Fibroblast of skin of abdomen (primary cell): ENCODE data around the gene AAK1. TPM values are rescaled to one million over a fixed set of nuclear protein-coding genes. Genes with fewer than 3 reads are reported as not detected.
"Not testable (repeated sequence)": the region's sequence is repeated elsewhere in the genome, so short reads cannot be mapped to it uniquely, and the experiment has no call there.

Experiments used
- DNase-seq: peaks from one replicate; pipeline ENCODE4 v3.0.0-alpha.2; 2013
- polyA plus RNA-seq, 2 experiments: library from polyadenylated mRNA; unstranded; fragments of 120-200 nt; gene quantifications; one replicate each; pipeline ENCODE4 v1.2.1, GENCODE V29; 2013; ENCODE audit not compliant: insufficient read length in 2 of 2

AAK1 gene
- 38.1 TPM for polyA plus RNA-seq (2013, experiment 1 of 2; ENCODE audit: insufficient read length)
- polyA plus RNA-seq (2013, experiment 2 of 2; ENCODE audit: insufficient read length): 35.3 TPM

DNA sequence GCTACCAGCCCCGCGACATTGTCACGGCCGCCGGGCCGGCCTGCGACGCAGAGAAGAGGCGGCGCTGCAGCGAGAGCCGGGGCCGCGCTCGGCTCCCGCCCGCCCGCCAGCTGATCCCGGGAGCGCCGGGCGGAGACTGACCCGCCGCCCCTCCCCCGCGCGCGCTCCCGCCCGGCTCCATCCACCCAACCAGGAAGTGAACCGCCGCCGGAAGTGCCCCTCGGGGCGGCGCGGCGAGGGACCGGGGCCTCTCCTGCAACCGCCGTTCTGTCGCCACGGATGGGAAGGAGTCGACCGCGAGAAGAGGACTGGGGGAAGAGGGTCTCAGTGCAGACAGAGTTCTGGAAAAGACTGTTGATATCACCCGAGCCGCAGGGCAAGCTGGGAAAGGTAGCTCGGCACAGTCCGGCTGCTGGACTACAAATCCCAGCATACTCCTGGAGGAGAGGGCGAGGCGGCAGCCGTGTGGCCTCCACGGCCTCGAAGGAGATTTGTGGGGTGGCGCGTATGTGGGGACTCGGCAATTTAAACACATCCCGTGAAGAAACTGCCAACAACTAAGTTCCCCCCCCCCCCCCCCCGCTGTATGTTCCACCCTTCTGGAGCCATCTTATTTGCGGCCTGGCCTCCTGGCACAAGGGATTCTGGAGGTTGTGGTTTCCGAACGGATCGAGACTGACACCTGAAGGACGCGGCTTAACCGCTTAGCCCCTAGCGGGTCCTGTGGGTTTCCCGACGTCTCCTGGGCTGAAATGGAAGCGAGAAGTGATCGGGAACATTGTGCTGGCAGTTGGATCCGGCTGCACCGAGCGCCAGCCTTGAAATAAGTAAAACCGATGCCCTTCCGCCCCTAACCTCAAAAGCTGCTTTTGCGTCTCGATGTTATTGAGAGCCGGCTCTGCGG, at the start of gene AAK1:
Gene AAK1 (minus strand): TSS at position 138 of the 904 bp plus-strand sequence. CDS start 699 bp downstream, outside the sequence.
- DNase-seq: peak; percentile 89

DNA sequence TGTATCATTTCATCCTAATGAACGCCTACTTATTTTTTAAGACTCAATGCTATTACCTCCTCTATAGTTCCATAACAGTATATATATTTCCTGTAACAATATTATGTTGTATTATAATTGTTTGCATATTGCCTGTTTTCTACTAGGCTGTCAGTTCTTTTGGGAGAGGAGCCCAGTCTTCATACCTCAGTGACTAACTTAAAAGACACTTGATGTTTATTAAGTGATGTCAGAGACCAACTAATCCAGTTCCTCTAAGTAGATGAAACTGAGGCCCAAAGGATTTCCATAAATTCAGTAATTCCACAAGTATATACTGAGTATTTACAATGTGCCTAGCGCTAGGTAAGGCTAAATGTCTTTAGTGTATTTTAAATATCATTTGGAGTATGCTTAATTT, 48.9 kb upstream of the AAK1 start:
- DNase-seq: peak; percentile 76

DNA sequence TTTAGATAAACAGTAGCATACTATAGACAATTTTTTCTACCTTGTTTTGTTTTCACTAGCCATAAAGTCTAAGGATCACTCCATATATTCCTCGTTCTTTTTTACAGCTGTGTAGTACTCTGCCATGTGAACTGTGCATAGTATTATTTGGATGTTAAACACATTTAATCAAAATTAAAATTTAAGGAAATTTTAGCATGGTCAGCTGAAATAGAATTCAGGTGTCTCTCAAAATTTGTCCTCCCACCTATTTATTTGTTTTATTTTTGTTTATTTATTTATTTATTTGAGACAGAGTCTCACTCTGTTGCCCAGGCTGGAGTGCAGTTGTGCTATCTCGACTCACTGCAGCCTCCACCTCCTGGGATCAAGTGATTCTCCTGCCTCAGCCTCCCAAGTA, 46.4 kb upstream of the AAK1 start:
- DNase-seq: no peak

DNA sequence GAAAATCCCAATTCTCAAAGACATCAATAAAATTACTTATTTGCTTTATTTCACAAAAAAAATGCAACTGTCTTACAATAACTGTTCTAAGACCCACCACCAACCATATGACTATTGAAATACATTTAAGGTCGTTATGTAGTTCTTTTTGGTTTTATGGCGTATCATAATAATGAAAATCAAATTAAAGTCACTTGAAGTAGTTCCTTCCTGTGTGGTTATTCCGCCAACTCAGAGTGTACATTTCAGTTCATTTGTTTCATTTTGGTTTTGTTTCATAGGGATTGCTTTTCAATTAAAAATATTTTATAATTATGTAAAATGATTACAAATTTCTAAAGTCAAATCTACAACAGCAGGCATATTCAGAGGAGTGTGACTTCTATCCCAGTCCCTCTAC, 45.9 kb upstream of the AAK1 start:
- DNase-seq: no peak

DNA sequence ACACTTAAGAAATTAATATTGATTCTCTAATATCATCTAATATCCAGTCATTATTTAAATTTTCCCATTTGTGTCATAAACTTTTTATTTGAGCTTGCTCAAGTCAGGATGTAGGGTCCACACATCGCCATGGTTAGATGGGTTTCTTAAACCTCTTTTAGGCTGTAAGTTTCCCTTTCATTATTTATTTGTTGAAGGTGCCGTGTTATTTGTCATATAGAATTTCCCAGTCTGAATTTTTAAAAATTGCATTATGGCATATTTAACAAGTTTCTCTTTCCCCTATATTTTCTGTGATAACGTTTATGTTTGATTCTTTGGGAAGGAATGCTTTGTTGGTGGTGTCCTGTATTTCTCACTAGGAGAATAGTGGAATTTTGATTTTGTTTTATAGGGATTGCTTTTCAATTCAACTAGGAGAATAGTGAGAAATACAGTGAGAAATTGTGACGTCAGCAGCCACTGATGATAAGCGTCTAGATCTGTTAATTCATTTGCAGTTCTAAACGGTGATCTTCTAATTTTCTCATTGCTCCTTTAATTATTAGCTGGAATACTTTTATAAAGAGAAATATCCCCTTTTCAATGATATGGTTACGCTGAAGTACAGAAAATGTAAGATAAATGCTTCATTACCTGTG, 44.6 kb upstream of the AAK1 start:
- DNase-seq: no peak

DNA sequence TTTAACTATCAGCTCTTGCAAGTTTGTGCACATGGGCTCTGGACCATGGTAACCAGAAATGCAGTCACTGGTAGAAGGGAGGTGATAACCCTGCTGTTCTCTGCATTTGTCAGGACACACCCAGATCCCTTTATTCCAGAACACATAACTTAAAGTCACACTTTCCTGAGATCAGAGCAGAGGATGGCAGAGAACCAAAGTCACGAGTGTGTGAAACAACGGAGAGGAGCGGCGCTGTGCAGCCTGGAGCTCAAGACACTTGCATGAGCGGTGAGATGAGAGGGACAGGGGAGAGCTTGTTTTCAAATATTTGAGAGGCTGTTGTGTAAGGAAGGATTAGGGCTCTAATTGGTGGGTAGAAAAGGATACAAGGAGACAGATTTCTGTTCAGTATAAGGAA, 43.3 kb upstream of the AAK1 start:
- no peak for DNase-seq

DNA sequence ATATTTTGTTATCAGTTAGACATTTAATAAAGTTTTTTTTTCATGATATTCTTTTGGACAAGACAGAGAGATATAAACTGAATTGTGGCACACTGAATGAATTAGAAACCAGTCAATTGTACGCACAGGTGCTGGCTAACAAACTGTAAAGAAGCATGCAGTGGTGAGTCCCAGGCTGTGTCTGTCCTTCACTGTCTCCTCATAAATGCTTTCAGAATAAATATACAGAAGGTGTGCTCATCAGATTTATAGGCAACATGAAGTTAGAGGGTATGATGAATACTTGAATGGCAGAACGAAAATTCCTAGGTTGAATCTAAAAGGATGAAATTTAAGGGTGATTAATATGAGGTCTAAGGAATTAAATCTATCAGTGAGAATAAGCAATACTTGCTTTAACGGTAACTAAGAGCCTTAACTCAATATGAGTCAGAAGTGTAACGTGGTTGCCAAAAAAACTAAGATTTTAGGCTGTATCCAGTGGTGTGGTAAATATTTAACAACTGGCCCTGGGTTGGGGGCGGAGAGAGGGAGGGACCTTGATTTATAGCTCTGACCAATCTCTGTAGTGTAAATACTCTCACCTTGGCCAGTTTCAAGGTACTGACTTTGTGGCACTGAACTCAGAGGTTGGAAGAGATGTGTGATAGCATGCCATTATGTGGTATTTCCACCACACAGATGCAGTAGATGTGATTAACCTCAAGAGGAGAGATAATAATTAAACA, 41.9 kb upstream of the AAK1 start:
- DNase-seq: peak; percentile 38

DNA sequence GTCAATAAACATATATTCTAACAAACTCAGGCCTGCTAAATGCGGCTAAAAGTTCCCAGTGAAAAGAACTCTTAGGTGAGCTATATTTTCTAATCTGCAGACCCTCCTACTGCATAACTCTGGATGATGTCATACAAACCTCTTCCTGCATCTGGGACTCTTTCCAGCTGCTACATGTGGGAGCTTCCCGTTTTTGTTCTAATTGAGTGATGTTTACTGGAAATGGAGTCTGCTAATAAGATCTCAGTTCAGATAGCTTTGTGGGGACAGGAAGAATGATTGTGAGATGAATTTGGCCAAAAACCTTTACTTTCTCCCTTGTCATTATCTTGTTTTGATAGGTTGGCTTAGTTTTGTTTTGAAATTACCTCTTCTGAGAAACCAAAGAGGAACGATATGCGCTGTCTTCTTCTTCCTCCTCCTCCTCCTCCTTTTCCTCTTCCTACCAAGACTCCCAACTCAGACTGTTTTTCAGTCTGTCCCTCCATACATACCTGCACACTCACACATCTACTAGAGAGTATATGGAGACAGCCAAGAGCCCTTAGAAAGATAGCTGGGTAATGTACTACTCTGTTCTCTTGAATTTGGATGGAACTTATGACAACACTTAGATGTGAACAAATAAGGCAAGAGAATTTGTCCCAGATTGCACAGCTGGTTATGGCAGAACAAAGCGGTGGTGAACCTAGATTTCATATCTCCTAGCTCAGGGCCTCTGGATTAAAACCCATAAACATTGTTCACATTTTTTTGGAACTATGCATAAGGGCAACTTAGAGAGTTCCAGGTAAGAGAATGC, 39.8 kb upstream of the AAK1 start:
- peak; percentile 83 for DNase-seq

DNA sequence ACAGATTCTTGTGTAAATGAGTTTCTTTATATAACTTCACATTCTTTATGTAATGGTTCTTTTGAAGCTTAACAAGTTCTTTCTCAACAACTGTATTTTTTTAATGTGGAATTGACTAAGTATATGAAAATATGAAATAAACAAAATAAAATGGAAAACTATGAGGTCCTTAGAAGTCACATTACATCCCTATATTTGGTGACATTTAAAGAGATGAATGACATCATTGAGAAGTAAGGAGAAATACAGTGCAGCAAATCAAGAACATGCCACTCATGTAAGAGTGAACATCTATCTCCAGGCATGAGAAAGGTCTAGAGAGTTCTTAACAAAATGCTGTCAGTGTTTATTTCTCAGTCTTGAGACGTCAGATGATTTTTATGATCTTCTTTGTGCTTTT, 39.0 kb upstream of the AAK1 start:
- no peak for DNase-seq

DNA sequence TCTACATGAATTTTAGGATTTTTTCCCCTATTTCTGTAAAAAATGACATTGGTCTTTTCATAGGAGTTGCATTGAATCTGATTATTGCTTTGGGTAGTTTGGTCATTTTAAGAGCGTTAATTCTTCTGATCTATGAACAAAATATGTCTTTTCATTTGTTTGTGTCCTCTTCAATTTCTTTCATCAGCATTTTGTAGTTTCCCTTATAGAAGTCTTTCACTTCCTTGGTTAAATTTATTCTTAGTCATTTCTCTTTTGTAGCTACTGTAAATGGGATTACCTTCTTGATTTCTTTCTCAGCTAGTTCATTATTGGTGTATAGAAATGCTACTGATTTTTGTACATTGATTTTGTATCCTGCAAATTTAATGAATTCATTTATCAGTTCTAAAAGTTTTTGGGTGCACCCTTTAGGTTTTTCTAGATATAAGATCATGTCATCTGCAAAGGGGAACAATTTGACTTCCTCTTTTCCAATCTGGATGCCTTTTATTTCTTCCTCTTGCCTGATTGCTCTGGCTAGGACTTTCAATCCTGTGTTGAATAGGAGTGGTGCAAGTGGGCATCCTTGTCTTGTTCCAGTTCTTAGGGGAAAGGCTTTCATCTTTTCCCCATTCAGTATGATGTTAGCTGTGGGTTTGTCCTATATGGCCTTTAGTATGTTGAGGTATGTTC, 36.6 kb upstream of the AAK1 start:
- DNase-seq: no peak

DNA sequence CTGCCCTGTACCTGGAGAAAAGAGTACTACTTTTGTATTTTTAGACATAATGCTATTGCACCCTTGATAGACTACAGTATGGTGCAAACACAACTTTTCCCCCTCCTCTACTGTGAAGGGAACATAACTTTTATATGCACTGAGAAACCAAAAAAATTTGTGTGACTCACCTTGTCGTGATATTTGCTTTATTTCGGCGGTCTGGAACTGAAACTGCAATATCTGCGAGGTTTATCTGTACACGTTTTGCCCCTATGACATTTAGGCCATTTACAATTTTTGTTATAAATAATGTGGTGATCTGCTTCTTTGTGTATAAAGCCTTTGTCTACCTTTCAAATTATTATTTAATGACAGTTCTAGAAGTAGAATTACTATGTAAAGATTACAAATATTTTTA, 34.4 kb upstream of the AAK1 start:
- DNase-seq: no peak

DNA sequence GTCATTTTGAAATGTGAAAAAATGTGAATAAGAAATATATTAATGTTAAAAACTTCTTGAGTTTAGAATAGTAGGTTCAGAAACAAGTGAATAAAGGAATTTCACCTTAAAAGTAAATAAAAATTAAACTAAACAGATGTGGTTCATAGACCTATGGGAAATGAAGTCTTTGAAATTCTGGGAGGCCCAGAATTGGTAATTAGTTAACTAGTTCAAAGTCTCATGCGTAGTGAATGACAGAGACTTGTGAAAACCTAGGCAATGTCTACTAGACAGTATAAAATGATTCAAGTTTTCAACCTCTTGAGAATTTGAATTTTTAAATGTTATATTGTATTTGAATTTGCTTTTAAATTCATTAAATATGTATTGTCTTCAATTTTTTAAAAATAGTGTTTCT, 32.6 kb upstream of the AAK1 start:
- no peak for DNase-seq

DNA sequence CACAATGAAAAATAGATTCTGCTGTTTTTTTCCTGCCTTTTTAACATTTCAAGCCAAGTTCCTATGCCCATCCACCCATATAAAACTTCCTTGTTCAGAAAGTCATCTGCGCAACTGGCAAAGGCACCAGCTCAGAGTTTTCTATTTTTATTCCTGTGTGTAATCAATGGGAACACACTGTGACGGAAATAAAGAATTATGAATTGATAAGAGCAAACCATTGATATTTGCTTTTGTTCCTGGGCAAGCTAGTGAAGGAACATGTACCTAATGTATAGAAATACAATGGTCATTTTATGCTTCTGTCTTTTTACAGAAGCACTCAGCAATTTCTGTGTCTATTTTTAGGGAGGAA, 30.8 kb upstream of the AAK1 start:
- DNase-seq: no peak

DNA sequence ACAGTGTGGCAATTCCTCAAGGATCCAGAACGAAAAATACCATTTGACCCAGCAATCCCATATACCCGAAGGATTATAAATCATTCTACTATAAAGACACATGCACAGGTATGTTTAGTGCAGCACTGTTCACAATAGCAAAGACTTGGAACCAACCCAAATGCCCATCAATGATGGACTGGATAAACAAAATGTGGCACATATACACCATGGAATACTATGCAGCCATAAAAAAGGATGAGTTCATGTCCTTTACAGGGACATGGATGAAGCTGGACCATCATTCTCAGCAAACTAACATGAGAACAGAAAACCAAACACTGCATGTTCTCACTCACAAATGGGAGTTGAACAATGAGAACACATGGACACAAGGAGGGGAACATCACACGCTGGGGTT, 29.6 kb upstream of the AAK1 start:
- DNase-seq: not testable (repeated sequence)

DNA sequence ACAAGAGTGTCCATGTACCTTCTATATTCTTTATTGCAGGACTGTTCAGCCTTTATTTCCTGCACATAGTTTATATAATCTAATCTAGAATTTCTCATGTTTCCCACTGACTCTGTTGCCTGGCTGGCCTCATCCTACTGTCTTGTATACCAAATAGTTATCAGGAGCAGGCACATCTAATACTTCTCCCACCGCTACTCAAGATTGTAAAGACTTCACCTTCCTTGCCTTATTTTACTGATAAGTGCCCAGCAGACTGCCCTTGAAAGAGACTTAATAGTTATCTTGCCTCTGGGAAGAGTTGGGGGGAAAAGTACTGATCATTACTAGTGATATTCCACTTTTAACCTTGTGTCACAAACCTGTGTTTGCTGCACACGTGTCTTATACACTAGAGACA, 26.1 kb upstream of the AAK1 start:
- no peak for DNase-seq

DNA sequence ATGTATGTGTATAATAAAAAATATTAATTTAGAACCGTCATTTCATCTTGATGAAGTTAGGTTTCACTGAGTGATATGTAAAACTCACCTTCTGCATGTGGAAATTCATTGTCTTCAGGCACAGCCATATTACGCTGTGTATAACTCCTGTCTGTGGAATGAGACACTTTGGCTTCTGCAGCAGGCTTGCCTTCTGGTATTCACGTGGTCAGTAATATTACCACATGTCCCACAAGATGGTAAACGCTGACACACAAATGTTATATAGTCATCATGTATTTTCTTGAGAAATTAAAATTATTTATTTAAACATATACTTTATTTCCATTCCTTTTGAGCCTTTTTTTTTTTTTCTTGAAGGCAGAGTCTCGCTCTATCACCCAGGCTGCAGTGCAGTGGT, 25.1 kb upstream of the AAK1 start:
- DNase-seq: peak; percentile 38

DNA sequence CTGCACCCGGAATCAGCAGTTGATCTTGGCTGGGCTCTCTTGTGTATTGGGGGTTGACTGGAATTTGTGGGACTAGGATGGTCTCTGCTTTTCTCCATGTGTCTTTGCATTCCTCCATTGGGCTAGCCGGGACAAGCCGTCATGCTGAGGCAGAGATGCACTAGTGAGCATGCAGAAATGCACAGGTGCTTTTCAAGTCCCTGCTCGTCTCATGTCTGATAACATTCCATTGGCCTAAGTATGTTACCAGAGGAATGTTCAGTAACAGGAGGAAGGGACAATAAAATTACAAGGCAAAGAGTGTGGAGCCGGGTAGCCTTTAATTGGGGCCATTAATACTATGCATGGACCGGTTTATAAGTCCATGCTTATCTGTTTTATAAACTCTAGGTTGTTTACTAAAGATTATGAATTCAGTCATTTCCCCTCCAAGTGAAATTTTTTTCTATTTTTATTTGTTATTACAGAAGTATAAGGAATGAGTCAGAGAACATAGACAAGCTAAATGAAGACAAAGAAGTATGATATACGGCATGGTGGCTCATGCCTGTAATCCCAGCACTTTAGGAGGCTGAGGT, 24.4 kb upstream of the AAK1 start:
- no peak for DNase-seq

DNA sequence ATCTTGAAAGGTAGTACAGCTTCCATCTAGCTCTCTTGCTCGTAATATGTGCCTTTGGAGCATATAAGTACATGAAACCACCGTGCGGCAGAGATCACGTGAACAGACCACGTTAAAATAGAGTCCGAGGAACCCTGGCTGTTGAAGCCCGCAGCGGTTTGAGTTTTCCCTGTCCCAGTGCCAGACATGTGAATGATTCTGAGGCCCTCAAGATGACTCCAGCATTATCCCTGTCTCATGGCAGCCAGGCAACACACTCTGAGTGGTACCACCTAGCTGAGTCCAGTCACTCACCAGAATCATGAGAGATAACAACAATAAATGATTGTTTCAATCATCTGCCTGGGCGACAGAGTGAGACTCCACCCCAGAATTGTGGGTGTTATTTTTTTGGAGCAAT, 21.6 kb upstream of the AAK1 start:
- DNase-seq: no peak

DNA sequence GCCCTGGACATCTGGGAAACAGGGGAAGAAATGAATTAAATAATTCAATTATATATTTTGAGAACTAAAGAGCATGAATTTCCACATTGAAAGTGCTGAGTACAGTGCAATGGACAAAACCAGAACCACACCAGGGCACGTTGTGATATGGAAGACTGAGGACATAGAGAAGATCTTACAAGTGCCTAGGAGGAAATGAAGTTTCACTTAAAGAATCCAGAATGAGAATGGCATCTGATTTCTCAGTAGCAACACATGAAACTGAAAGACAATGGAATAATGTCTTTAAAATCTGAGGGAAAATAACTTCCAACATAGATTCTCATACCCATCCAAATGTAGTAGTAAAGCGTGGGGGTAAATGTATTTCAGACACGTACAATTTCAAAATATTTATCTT, 20.3 kb upstream of the AAK1 start:
- no peak for DNase-seq

DNA sequence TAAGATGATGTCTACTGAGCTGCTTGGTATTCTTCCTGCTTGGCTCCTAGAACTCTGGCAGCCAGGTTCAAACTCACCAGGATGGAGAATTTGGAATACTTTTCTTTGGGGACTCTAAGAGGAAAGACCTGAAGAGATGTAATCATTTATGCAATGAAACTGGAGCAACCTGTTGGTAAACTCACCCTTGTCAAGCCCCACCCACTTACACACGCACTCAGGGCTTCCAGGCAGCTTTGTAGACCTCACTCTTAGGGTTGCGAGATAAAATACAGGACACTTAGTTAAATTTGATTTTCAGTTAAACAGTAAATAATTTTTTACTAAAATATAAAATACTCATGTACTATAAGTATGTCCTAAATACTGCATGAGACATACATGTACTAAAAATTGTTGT, 19.0 kb upstream of the AAK1 start:
- DNase-seq: not testable (repeated sequence)

DNA sequence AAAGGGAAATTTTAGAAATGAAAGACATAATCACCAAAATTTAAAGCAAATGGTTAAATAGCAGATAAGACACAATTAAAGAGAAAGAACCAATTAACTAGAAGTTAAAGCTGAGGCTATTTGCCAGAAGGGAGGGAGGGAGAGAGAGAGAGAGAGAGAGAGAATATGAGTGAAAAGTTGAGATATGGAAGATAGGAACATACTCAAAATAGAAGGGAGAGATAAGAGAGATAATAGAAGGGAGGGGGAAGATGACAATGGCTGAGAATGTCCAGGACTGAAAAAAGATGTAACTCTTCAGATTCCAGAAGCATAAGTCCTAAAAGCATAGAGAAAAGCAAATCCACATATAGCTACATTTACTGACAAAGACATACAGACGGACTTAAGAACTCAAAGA, 17.1 kb upstream of the AAK1 start:
- DNase-seq: no peak
